Measurements from ENCODE around the gene SLC34A3.
"Not testable (repeated sequence)": the region's sequence is repeated elsewhere in the genome, so short reads cannot be mapped to it uniquely, and the experiment has no call there.

The SLC34A3 gene

GRCh38 chr9:137231372-137232039 is 805 bp downstream of the SLC34A3 start:
- no peak for DNase-seq

- no peak for DNase-seq
Measured at GRCh38 chr9:137232101-137232500, 1.4 kb downstream of the SLC34A3 start.

DNA sequence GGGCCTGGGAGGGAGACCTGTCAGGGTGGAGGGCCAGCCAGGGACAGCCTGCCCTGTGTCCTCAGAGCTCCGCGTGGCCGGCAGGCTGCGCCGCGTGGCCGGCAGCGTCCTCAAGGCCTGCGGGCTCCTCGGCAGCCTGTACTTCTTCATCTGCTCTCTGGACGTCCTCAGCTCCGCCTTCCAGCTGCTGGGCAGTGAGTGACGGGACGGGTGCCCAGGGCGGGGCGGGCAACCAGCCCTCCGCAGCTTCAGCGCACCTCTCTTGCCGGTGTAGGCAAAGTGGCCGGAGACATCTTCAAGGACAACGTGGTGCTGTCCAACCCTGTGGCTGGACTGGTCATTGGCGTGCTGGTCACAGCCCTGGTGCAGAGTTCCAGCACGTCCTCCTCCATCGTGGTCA is 1.8 kb downstream of the SLC34A3 start:
- no peak for DNase-seq

DNA sequence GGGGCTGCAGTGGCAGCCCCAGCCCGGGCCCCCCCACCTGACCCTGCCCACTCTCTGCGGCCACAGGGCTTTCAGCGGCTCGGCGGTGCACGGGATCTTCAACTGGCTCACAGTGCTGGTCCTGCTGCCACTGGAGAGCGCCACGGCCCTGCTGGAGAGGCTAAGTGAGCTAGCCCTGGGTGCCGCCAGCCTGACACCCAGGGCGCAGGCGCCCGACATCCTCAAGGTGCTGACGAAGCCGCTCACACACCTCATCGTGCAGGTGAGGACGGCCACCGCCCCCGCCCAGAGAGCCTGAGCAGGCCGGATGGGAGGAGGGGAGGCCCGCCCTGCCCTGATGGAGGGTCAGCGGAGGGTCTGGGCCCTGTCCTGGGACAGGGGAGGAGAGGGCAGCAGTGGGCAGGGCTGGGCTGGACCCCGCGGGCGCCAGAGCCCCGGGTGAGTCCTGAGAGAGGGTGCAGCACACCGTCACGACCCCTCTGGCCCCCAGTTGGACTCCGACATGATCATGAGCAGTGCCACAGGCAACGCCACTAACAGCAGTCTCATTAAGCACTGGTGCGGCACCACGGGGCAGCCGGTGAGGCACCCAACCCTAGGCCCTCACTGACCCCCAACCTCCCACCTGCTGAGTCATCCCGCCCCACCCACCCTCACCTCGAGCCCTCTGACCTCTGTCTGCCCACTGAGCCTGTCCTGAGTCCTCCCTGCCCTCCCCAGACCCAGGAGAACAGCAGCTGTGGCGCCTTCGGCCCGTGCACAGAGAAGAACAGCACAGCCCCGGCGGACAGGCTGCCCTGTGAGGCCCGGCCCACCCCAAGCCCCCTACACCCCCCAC is 2.7 kb downstream of the SLC34A3 start:
- DNase-seq: no peak

- DNase-seq: no peak
Measured at GRCh38 chr9:137234055-137234697, 3.5 kb downstream of the SLC34A3 start.

DNA sequence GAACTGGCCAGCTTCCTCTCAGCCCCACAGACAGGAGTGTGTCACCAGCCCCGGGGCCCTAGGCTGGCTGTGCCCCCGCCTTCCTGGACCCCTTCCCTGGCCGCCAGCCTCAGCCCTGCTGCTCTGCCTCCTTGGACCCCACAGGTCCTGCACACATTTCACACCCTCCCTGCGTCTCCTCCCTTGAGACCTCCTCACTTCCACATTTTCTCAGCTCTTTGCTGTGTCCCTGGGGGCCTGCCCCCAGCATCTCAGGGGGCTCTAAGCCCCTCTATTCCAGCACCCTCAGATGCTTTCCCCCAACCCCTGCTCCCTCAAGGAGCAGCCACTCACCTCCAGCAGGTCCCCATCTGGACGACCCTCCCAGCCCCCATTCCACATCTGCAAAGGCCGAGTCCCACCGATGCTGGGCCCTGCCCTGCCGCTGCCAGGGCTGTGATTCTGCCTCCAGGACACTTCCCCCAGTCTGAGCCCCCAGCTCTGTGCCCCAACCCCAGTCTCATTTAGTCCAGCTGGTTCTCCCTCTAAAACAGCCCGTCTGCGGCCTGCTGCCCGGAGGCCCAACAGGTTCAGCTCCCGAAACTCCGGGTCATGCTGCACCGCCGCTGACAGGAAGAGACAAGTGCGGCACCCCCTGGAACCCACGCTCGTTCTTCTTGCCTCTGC is 4.2 kb downstream of the SLC34A3 start:
- no peak for DNase-seq

GRCh38 chr9:137235424-137236237 is 4.9 kb downstream of the SLC34A3 start:
- no peak for DNase-seq

DNA sequence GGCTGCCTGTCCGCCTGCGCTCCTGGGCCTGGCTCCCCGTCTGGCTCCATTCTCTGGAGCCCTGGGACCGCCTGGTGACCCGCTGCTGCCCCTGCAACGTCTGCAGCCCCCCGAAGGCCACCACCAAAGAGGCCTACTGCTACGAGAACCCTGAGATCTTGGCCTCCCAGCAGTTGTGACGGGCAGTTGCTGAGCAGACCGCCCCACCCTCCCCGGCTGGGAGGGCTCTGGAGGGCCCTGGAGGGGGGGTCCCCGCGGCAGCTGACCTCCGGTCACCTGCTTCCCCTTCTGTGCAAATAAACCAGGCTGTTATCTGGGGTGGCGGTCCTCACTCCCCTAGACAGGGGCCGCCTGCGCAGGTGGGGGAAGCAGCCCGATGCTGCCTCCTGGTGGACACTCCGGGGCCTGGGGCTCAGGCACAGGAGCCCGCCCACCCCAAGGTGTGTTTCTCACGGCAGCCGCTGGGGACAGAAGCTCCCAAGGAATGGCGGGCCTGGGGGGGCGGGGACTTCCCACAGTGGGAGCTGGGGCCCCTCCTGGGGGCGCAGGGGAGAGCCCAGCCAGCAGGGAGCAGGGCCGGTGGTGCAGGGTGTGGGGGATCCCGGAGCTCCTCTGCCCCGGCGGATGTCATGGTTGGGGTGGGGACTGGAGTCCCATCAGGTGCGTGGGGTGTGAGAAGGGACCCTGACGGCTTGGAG is 5.7 kb downstream of the SLC34A3 start:
- peak; percentile 94 for DNase-seq

DNA sequence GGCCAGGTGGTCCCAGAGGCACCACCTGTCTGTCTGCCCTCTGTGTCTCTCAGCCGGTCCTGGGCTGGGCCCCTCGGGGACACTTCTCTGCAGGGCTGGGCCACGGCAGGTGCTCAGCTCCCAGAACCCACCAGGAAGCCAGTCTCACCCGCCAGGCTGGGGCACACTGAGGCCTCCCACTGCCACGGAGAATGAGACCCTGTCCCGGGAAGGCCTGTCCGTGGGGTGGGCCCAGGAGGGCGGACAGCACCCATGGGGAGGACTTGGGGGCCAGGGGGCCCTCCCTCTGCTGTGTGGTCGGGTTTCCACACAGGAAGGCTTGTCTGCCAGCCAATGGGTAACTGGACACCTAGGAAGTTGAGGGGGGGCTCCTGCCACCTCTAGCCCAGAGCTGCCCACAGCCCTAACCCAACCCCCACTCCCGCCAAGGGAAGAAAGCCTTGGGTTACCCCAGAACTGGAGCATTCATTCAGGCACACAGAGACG is 6.3 kb downstream of the SLC34A3 start:
- no peak for DNase-seq

GRCh38 chr9:137237759-137238726 is 7.3 kb downstream of the SLC34A3 start:
- DNase-seq: no peak

GRCh38 chr9:137239541-137240200 is 9.0 kb downstream of the SLC34A3 start:
- not testable (repeated sequence) for DNase-seq

GRCh38 chr9:137240318-137240840 is 9.7 kb downstream of the SLC34A3 start:
- DNase-seq: peak; percentile 88

DNA sequence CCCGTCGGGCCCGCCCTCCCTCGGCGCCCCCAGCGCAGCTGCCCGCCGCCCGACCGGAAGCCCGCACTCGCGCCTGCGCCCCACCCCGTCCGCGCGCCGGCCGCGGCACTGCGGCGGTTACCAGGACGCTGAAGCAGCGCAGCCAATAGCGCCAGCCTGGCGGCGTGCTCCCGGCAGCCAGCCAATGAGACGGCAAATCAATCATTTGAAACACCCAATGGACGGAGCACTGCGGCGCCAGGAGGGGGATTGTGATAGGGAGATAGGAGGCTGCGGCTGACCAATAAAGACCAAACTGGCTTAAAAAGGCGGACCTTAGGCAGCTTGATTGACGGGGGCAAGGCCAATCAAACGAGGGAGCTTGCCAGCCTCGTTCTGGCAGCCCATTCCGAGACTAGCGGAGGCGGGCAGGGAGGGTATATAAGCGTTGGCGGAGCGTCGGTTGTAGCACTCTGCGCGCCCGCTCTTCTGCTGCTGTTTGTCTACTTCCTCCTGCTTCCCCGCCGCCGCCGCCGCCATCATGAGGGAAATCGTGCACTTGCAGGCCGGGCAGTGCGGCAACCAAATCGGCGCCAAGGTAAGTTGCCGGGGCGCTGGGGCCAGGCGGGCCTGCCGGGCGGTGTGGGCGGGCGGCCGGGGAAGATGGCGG is 10.3 kb downstream of the SLC34A3 start, which contains the start of gene TUBB4B:
TSS of gene TUBB4B (plus strand) at position 447 of the 649 bp plus-strand sequence. CDS start at position 521, 74 bp downstream.
- DNase-seq: peak; percentile 100

- DNase-seq: peak; percentile 78
Measured at GRCh38 chr9:137241490-137242268, 11.0 kb downstream of the SLC34A3 start.

GRCh38 chr9:137242269-137243203 is 11.8 kb downstream of the SLC34A3 start:
- no peak for DNase-seq

- not testable (repeated sequence) for DNase-seq
Measured at GRCh38 chr9:137243266-137243625, 12.5 kb downstream of the SLC34A3 start.
